Activated CD4-positive, alpha-beta T cell treated with anti-CD3 and anti-CD28 coated beads for 1 hour (primary cell): ENCODE data around the gene CABLES2.

ENCODE experiments used
- DNase-seq: peaks from one replicate; pipeline ENCODE4 v3.0.0-alpha.2; 2020

Gene CABLES2

GRCh38 chr20:62344092-62344491 lies 63.0 kb downstream of the CABLES2 start:
- no peak for DNase-seq

- no peak for DNase-seq
These were observed 64.2 kb downstream of the CABLES2 start for GRCh38 chr20:62342910-62343309.

GRCh38 chr20:62339647-62340062 lies 67.4 kb downstream of the CABLES2 start:
- no peak for DNase-seq
